ENCODE measurements around the gene SCN8A. TPM values are rescaled to one million over a fixed set of nuclear protein-coding genes. Genes with fewer than 3 reads are reported as not detected.

SCN8A gene
- polyA plus RNA-seq, 2 of the 4 experiments (the other 2 are of a cell fraction): 1.8 to 4.8 TPM

DNA sequence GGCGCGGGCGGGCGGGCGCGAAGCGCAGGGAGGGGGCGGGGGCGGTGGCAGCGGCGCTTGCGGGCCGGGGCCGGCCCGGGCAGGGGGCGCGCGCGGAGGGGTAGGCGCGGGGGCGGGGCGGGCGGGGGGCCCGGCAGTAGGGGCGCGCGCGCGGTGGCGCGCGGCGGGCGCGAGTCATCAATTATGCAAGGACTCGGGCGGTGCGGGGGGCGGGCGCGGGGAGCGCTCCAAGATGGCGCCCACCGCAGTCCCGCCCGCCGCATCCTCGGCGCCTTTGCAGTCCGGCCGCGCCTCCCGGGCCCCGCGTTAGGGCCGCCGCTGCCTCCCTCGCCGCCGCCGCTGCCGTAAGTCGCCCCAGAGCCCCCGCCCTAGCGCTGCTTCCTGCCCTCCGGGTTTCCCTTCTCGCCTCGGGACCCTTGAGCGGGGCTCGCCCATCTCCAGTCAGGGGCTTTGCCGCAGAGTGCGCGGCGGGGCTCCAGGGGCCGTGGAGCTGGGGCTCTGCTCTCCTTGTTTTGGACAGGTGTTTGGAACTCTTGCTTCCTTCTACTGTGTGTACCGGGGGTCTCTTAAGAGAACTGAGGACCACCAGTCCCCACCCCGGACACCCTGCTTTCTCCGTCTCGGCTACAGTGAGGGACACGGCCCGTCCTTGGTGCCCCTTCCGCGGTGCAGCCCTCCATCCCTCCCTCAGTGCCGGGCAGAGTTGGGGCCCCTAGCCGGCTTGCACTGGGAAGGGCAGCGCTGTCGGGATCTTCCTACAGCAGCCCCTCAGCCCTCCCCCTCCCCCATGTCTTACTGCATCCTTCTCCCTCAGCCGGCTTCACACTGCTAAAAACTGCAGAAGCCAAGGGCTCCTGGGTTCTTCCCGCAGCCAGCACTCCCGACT lies at the start of gene SCN8A (continued):
- TF ChIP-seq, protein P1, sequence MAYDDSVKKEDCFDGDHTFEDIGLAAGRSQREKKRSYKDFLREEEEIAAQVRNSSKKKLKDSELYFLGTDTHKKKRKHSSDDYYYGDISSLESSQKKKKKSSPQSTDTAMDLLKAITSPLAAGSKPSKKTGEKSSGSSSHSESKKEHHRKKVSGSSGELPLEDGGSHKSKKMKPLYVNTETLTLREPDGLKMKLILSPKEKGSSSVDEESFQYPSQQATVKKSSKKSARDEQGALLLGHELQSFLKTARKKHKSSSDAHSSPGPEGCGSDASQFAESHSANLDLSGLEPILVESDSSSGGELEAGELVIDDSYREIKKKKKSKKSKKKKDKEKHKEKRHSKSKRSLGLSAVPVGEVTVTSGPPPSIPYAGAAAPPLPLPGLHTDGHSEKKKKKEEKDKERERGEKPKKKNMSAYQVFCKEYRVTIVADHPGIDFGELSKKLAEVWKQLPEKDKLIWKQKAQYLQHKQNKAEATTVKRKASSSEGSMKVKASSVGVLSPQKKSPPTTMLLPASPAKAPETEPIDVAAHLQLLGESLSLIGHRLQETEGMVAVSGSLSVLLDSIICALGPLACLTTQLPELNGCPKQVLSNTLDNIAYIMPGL (CRISPR knock-in tag; IDR thresholded peaks at IDR 0.05; ENCODE audit: borderline replicate concordance): no peak
- TF ChIP-seq MYC (IDR thresholded peaks at IDR 0.05; ENCODE audit: borderline replicate concordance, low read length): no peak
- TF ChIP-seq, protein P2, sequence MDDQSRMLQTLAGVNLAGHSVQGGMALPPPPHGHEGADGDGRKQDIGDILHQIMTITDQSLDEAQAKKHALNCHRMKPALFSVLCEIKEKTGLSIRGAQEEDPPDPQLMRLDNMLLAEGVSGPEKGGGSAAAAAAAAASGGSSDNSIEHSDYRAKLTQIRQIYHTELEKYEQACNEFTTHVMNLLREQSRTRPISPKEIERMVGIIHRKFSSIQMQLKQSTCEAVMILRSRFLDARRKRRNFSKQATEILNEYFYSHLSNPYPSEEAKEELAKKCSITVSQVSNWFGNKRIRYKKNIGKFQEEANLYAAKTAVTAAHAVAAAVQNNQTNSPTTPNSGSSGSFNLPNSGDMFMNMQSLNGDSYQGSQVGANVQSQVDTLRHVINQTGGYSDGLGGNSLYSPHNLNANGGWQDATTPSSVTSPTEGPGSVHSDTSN (IDR thresholded peaks at IDR 0.05): no peak
- TF ChIP-seq CBX2 (IDR thresholded peaks at IDR 0.05; ENCODE audit: borderline replicate concordance, low read depth): no peak
- TF ChIP-seq RAD21 (conservative IDR thresholded peaks at IDR 0.05 in 1 of 2, IDR thresholded peaks at IDR 0.05 in 1 of 2): no peak
- no peak for TF ChIP-seq HDAC2 (IDR thresholded peaks at IDR 0.05)
- no peak for TF ChIP-seq ZC3H11A (IDR thresholded peaks at IDR 0.05)
- no peak for TF ChIP-seq SREBF2 (IDR thresholded peaks at IDR 0.05)
- TF ChIP-seq HOXB5 (CRISPR knock-in tag; IDR thresholded peaks at IDR 0.05): no peak
- no peak for TF ChIP-seq MAZ (IDR thresholded peaks at IDR 0.05; ENCODE audit: borderline replicate concordance, low read depth, low read length)
- TF ChIP-seq GATA3 (IDR thresholded peaks at IDR 0.05; ENCODE audit: borderline replicate concordance): no peak
- no peak for TF ChIP-seq CEBPB (IDR thresholded peaks at IDR 0.05)
- TF ChIP-seq NPAS2 (CRISPR knock-in tag; IDR thresholded peaks at IDR 0.05; ENCODE audit: borderline replicate concordance): no peak
- TF ChIP-seq RARB (CRISPR knock-in tag; IDR thresholded peaks at IDR 0.05): no peak
- no peak for TF ChIP-seq FOSB (CRISPR knock-in tag; IDR thresholded peaks at IDR 0.05)

DNA sequence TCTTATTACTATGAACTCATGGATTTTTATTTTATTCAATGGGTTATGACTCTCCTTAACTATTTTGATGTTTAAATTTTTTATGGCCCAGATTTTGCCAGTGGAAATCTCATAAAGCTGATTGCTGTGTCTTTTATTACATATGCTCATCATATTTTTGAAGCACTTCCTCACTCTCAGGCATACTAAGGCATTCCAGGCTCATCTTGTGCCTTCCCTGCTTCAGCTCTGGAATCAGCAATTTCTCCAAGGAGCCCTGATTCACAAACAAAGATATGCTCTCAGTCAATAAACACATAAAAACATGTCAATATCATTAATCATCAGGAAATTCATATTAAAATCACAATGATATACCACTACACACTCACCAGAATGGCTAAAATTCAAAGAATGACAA lies 44.9 kb upstream of the SCN8A start:
- ATAC-seq (no peak), DNase-seq (ENCODE audit: low read depth in 1 of 2, low spot score in 1 of 2) (no peak), FAIRE-seq (no peak)
- no peak overlapping the region for H3K4me2 ChIP-seq
- TF ChIP-seq CBX2 (IDR thresholded peaks at IDR 0.05; ENCODE audit: borderline replicate concordance, low read depth) (no peak), TP53 (CRISPR knock-in tag; IDR thresholded peaks at IDR 0.05) (no peak), ZSCAN20 (CRISPR knock-in tag; IDR thresholded peaks at IDR 0.05) (no peak), HOXB5 (CRISPR knock-in tag; IDR thresholded peaks at IDR 0.05) (no peak), RAD21 (conservative IDR thresholded peaks at IDR 0.05 in 1 of 2, IDR thresholded peaks at IDR 0.05 in 1 of 2) (no peak), TFCP2L1 (CRISPR knock-in tag; IDR thresholded peaks at IDR 0.05) (no peak), EP300 (IDR thresholded peaks at IDR 0.05) (no peak), CBX8 (IDR thresholded peaks at IDR 0.05) (no peak), MYC (IDR thresholded peaks at IDR 0.05; ENCODE audit: borderline replicate concordance, low read length) (no peak), FOSL2 (IDR thresholded peaks at IDR 0.05) (no peak), FOSL2 (CRISPR knock-in tag; IDR thresholded peaks at IDR 0.05) (no peak)
- TF ChIP-seq, protein P3, sequence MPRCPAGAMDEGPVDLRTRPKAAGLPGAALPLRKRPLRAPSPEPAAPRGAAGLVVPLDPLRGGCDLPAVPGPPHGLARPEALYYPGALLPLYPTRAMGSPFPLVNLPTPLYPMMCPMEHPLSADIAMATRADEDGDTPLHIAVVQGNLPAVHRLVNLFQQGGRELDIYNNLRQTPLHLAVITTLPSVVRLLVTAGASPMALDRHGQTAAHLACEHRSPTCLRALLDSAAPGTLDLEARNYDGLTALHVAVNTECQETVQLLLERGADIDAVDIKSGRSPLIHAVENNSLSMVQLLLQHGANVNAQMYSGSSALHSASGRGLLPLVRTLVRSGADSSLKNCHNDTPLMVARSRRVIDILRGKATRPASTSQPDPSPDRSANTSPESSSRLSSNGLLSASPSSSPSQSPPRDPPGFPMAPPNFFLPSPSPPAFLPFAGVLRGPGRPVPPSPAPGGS (IDR thresholded peaks at IDR 0.05): no peak
- TF ChIP-seq, protein P4, sequence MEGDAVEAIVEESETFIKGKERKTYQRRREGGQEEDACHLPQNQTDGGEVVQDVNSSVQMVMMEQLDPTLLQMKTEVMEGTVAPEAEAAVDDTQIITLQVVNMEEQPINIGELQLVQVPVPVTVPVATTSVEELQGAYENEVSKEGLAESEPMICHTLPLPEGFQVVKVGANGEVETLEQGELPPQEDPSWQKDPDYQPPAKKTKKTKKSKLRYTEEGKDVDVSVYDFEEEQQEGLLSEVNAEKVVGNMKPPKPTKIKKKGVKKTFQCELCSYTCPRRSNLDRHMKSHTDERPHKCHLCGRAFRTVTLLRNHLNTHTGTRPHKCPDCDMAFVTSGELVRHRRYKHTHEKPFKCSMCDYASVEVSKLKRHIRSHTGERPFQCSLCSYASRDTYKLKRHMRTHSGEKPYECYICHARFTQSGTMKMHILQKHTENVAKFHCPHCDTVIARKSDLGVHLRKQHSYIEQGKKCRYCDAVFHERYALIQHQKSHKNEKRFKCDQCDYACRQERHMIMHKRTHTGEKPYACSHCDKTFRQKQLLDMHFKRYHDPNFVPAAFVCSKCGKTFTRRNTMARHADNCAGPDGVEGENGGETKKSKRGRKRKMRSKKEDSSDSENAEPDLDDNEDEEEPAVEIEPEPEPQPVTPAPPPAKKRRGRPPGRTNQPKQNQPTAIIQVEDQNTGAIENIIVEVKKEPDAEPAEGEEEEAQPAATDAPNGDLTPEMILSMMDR (IDR thresholded peaks at IDR 0.05): no peak
- TF ChIP-seq, protein P5, sequence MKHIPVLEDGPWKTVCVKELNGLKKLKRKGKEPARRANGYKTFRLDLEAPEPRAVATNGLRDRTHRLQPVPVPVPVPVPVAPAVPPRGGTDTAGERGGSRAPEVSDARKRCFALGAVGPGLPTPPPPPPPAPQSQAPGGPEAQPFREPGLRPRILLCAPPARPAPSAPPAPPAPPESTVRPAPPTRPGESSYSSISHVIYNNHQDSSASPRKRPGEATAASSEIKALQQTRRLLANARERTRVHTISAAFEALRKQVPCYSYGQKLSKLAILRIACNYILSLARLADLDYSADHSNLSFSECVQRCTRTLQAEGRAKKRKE (CRISPR knock-in tag; IDR thresholded peaks at IDR 0.05; ENCODE audit: low read depth): no peak
- no peak overlapping the region for H3K27ac ChIP-seq
- POLR2A ChIA-PET: no interaction called here
- no peaks in the 10 kb centered on the region for H3K4me1 ChIP-seq
- no peak overlapping the region for H3K4me3 ChIP-seq
- CTCF ChIA-PET: interaction anchor here (1.4 kb wide), 1 partner anchor 15 kb away, joined by 3 read pairs; no protein-coding TSS in a partner anchor
- no peaks in the 10 kb centered on the region for H3K9me3 ChIP-seq

Measured in A549 (cell line).